Measurements from ENCODE around the gene SHC2. TPM values are rescaled to one million over a fixed set of nuclear protein-coding genes. Genes with fewer than 3 reads are reported as not detected.

Gene SHC2
- total and polyA plus RNA-seq, 2 experiments from 2014 or later = 2.2 to 4.6 TPM

GRCh38 chr19:440391-441212, 20.2 kb downstream of the SHC2 start:
- H3K4me1 ChIP-seq (ENCODE audit: insufficient read depth) = no peaks in the 10 kb centered on the region; the same call in 1 of the 2 replicates
- H3K4me2 ChIP-seq = no peak overlapping the region
- peaks cover 9% of the 10 kb centered on the region for H3K4me1 Mint-ChIP-seq
- no peaks in the 10 kb centered on the region for H3K9me2 ChIP-seq (ENCODE audit: insufficient read depth)
- no peak overlapping the region for H2AFZ ChIP-seq
- no peak overlapping the region for H3K27ac ChIP-seq (ENCODE audit: low read depth)
- no peak for ATAC-seq
- H3K27me3 ChIP-seq (ENCODE audit: insufficient read depth) = no peaks in the 10 kb centered on the region
- H3K79me2 ChIP-seq (replicated peaks; ENCODE audit: insufficient read depth) = no peaks in the 10 kb centered on the region
- 0 out of 2 replicates have a peak, but pooled peaks cover under 1% of the 10 kb centered on the region for H3F3A ChIP-seq (replicated peaks; ENCODE audit: low read depth)
- H3K27ac Mint-ChIP-seq = no peak overlapping the region
- DNase-seq (ENCODE audit: low spot score) = no peak
- TF ChIP-seq STAT1 (IDR thresholded peaks at IDR 0.05; ENCODE audit: unreplicated experiment) (no peak), CREB1 (CRISPR knock-in tag; IDR thresholded peaks at IDR 0.05; ENCODE audit: low read depth) (no peak), POLR2AphosphoS5 (IDR thresholded peaks at IDR 0.05; ENCODE audit: low read depth) (no peak), ZNF462 (CRISPR knock-in tag; IDR thresholded peaks at IDR 0.05) (no peak), ETS1 (IDR thresholded peaks at IDR 0.05) (no peak), EZH2phosphoT487 (IDR thresholded peaks at IDR 0.05; ENCODE audit: unreplicated experiment) (no peak), ZNF331 (CRISPR knock-in tag; IDR thresholded peaks at IDR 0.05; ENCODE audit: low read depth) (no peak), NANOG (IDR thresholded peaks at IDR 0.05; ENCODE audit: borderline replicate concordance) (no peak), JUNB (IDR thresholded peaks at IDR 0.05; ENCODE audit: unreplicated experiment) (no peak), EZH2 (IDR thresholded peaks at IDR 0.05; ENCODE audit: low read depth, unreplicated experiment) (no peak), REST (IDR thresholded peaks at IDR 0.05; ENCODE audit: unreplicated experiment) (no peak), CTCF (conservative IDR thresholded peaks at IDR 0.05; ENCODE audit: low read depth in 2 of 2) (no peak), ZNF114 (CRISPR knock-in tag; IDR thresholded peaks at IDR 0.05) (no peak)
- H3K9me3 Mint-ChIP-seq = peaks cover 10% of the 10 kb centered on the region
- peaks cover 16% of the 10 kb centered on the region for H3K27me3 Mint-ChIP-seq (ENCODE audit: insufficient read depth, low read depth, poor library complexity)
- no peaks in the 10 kb centered on the region for H3K36me3 ChIP-seq (ENCODE audit: insufficient read depth)
- H3K36me3 Mint-ChIP-seq (ENCODE audit: low read depth) = no peaks in the 10 kb centered on the region
- H3K4me3 Mint-ChIP-seq = no peak overlapping the region
- H3K4me3 ChIP-seq = no peak overlapping the region
- no peaks in the 10 kb centered on the region for H4K20me1 ChIP-seq (replicated peaks; ENCODE audit: insufficient read depth)

Data from GM23338 (cell line).